Activated T-cell treated with anti-CD3 and anti-CD28 coated beads for 4 hours (primary cell): ENCODE data around the gene PORCN.
"Not testable (repeated sequence)": the region's sequence is repeated elsewhere in the genome, so short reads cannot be mapped to it uniquely, and the experiment has no call there.

Source experiments
- DNase-seq: peaks from one replicate; pipeline ENCODE4 v3.0.0-alpha.2; 2020

Gene PORCN

DNA sequence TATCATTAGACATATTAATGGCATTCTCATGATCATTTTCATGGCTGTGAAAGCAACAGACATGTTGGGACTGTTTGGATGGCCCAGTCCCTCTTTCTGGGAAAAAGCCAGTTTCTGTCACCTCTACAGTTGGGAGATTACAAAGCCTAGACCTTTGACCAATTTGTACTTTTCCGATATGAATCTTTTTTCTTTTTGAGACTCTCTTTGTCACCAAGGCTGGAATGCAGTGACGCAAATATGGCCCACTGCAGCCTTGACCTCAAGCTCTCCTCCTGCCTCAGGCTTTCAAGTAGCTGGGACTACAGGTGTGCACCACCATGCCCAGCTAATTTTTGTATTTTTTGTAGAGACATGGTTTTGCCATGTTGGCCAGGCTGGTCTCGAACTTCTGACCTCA is 40.1 kb downstream of the PORCN start:
- DNase-seq = no peak

DNA sequence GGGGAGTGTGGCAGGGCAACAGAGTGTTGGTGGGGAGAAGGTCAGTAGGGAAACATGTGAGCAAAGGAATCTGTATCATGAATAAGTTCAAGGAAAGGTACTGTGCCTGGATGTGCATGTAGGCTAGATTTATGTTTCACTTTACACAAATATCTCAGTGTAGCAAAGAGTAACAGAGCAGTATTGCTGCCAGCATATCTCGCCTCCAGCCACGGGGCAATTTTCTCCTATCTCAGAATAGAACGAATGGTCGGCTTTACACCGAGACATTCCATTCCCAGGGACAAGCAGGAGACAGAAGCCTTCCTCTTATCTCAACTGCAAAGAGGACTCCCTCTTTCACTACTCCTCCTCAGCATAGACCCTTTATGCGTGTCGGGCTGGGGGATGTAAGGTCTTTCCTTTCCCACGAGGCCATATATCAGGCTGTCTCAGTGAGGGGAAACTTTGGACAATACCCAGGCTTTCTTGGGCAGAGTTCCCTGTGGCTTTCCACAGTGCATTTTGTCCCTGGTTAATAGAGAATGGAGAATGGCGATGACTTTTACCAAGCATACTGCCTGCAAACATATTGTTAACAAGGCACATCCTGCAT is 47.0 kb downstream of the PORCN start:
- DNase-seq = not testable (repeated sequence)

DNA sequence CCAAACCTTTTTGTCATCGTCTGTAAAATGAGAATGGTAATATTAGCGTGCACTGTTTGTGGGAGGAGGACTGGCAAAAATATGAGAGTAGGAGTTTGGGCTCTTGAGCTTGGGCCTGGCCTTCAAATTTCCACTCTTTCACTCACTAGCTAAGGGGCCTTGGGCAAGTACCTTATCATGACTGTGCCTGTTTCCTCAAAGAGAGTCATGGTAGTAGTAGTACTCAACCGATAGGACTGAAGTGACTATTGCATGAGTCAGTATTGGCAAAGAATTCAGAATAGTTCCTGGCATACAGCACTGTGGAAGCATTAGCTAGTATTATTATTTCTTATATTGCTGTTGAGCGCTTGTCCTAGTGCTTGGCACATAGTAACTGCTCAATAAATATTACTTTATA is 49.5 kb downstream of the PORCN start:
- no peak for DNase-seq

GRCh38 chrX:48559636-48560035 is 50.8 kb downstream of the PORCN start:
- DNase-seq = no peak

DNA sequence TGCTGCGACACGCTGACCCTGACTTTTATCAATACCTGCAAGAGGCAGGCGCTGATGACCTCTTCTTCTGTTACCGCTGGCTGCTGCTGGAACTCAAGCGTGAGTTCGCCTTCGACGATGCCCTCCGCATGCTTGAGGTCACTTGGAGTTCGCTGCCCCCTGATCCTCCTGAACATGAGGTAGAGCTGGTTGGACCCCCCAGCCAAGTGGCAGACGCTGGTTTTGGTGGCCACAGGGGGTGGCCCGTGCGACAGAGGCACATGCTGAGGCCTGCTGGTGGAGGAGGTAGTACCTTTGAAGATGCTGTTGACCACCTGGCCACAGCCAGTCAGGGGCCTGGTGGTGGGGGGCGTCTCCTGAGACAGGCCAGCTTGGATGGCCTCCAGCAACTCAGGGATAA is 51.3 kb downstream of the PORCN start:
- no peak for DNase-seq

DNA sequence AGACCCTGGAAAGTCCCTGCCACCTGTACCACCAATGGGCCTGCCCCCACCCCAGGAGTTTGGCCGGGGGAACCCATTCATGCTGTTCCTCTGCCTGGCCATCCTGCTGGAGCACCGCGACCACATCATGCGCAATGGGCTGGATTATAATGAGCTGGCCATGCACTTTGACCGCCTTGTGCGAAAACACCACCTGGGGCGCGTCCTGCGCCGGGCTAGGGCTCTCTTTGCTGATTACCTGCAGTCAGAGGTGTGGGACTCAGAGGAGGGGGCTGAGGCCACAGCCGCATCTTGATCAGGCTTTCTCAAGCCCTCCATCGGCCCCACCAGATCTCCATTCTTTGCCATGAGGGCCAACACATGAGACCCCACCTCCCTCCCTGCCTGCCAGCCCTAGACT is 51.9 kb downstream of the PORCN start:
- no peak for DNase-seq

DNA sequence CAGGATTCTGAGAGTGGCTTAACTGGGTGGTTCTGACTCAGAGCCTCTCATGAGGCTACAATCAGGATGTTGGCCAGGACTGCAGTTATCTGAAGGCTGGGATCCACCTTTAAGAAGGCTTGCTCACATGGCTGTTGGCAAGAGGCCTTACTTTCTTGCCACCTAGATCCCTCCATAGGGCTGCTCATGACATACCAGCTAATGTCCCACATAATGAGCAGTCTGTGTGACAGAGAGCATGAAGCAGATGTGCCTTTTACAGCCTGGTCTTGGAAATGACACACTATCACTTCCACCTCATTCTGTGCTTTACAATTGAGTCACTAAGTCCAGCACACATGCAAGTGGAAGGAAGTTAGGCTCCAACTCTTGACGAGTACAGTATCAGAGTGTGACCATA is 61.2 kb downstream of the PORCN start:
- DNase-seq = no peak
